IMR-90 (cell line): ENCODE measurements around the gene CH25H. TPM values are rescaled to one million over a fixed set of nuclear protein-coding genes. Genes with fewer than 3 reads are reported as not detected.

Experiments used
- ATAC-seq: fragments of 200-7000 bp; cut with Tn5 transposase; 2 replicates; pipeline ENCODE4 v1.9.1; 2020; ENCODE audit warnings: low read depth, mild to moderate bottlenecking, moderate library complexity
- BruUV-seq: library from RNA; stranded (reverse); fragments of 400-500 nt; replicated peaks from 2 replicates; lab custom pipeline; 2021; lab: Mats Ljungman, UMichigan
- CTCF ChIA-PET: fragments of 300-600 bp; formaldehyde crosslinking; extraction: SDS; loops from one replicate; lab custom pipeline; 2021; ENCODE audit warnings: antibody characterized with exemption; lab: Yijun Ruan, JAX
- POLR2A ChIA-PET: fragments of 300-600 bp; sonication (Branson Sonifier 250); formaldehyde crosslinking; loops from one replicate; lab custom pipeline; 2022; ENCODE audit warnings: antibody characterized with exemption; ENCODE audit not compliant: unreplicated experiment; lab: Charles Lee
- DNase-seq: peaks from one replicate; pipeline ENCODE4 v3.0.0; 2013
- H2AFZ ChIP-seq: replicated peaks from 2 replicates; pipeline ENCODE3; 2013; ENCODE audit warnings: low read length, mild to moderate bottlenecking; ENCODE audit not compliant: poor library complexity
- H2AK5ac ChIP-seq: 2 replicates; pipeline ENCODE4 v1.6.1; 2013; ENCODE audit warnings: low read depth, low read length, inconsistent platforms
- H2AK9ac ChIP-seq: replicated peaks from 2 replicates; pipeline ENCODE3; 2013; ENCODE audit warnings: mild to moderate bottlenecking, low read depth, low read length, moderate library complexity; ENCODE audit not compliant: poor library complexity
- H2BK120ac ChIP-seq: 2 replicates; pipeline ENCODE4 v1.6.1; 2013; ENCODE audit warnings: low read depth, low read length, inconsistent platforms
- H2BK15ac ChIP-seq: 3 replicates; pipeline ENCODE4 v1.6.1; 2013; ENCODE audit warnings: low read depth, low read length, inconsistent platforms
- H2BK20ac ChIP-seq: 2 replicates; pipeline ENCODE4 v1.6.1; 2013; ENCODE audit warnings: low read depth, mild to moderate bottlenecking, inconsistent platforms, low read length, moderate library complexity
- H2BK5ac ChIP-seq: 2 replicates; pipeline ENCODE4 v1.6.1; 2013; ENCODE audit warnings: mild to moderate bottlenecking, low read depth, low read length, inconsistent platforms; ENCODE audit not compliant: poor library complexity, severe bottlenecking
- H3K14ac ChIP-seq: replicated peaks from 2 replicates; pipeline ENCODE4 v1.6.1; 2013; ENCODE audit warnings: low read depth, low read length, inconsistent platforms
- H3K18ac ChIP-seq: 2 replicates; pipeline ENCODE4 v1.6.1; 2013; ENCODE audit warnings: low read depth, low read length, control low read depth
- H3K23ac ChIP-seq: 2 replicates; pipeline ENCODE4 v1.6.1; 2013; ENCODE audit warnings: low read depth, low read length, inconsistent platforms
- H3K27ac ChIP-seq: 2 replicates; pipeline ENCODE4 v1.5.1; 2013; ENCODE audit warnings: mild to moderate bottlenecking, control low read depth, low read length; ENCODE audit not compliant: insufficient read depth
- H3K27me3 ChIP-seq: 2 replicates; pipeline ENCODE4 v1.6.1; 2013; ENCODE audit warnings: low read length; ENCODE audit not compliant: control insufficient read depth, insufficient read depth
- H3K36me3 ChIP-seq: 2 replicates; pipeline ENCODE4 v1.6.1; 2013; ENCODE audit warnings: low read length, mixed read lengths; ENCODE audit not compliant: control insufficient read depth, insufficient read depth
- H3K4ac ChIP-seq: 2 replicates; pipeline ENCODE4 v1.6.1; 2013; ENCODE audit warnings: low read depth, low read length, inconsistent platforms
- H3K4me1 ChIP-seq: 2 replicates; pipeline ENCODE4 v1.6.1; 2013; ENCODE audit warnings: low read length, mixed read lengths; ENCODE audit not compliant: control insufficient read depth, insufficient read depth
- H3K4me2 ChIP-seq: 2 replicates; pipeline ENCODE4 v1.6.1; 2013; ENCODE audit warnings: low read depth, mild to moderate bottlenecking, control low read depth, low read length, moderate library complexity
- H3K4me3 ChIP-seq: 2 replicates; pipeline ENCODE4 v1.5.1; 2013; ENCODE audit warnings: low read depth, mild to moderate bottlenecking, control low read depth, low read length, moderate library complexity; ENCODE audit not compliant: insufficient read depth
- H3K56ac ChIP-seq: 2 replicates; pipeline ENCODE4 v1.6.1; 2013; ENCODE audit warnings: low read length, inconsistent platforms; ENCODE audit not compliant: insufficient read depth; ENCODE audit errors: extremely low read depth
- H3K79me1 ChIP-seq, 2 experiments: 2 replicates each; pipeline ENCODE4 v1.6.1; 2013; ENCODE audit warnings: low read length in 2 of 2, inconsistent platforms in 1 of 2, low read depth in 1 of 2
- H3K9ac ChIP-seq: 2 replicates; pipeline ENCODE4 v1.6.1; 2013; ENCODE audit warnings: low read depth, low read length, control low read depth
- H3K9me1 ChIP-seq: 2 replicates; pipeline ENCODE4 v1.6.1; 2013; ENCODE audit warnings: low read length, inconsistent platforms; ENCODE audit not compliant: insufficient read depth
- H3K9me3 ChIP-seq: 2 replicates; pipeline ENCODE4 v1.6.1; 2013; ENCODE audit warnings: low read length; ENCODE audit not compliant: control insufficient read depth, insufficient read depth
- H4K20me1 ChIP-seq: 2 replicates; pipeline ENCODE4 v1.6.1; 2013; ENCODE audit warnings: low read length, inconsistent platforms; ENCODE audit not compliant: insufficient read depth
- H4K5ac ChIP-seq: 2 replicates; pipeline ENCODE4 v1.6.1; 2013; ENCODE audit warnings: mild to moderate bottlenecking, low read depth, low read length, control low read depth
- H4K8ac ChIP-seq, 2 experiments: 2 replicates each; pipeline ENCODE4 v1.6.1; 2013; ENCODE audit warnings: low read depth in 2 of 2, low read length in 2 of 2, control low read depth in 1 of 2, inconsistent platforms in 1 of 2
- H4K91ac ChIP-seq: 2 replicates; pipeline ENCODE4 v1.6.1; 2013; ENCODE audit warnings: low read depth, low read length, inconsistent platforms; ENCODE audit not compliant: insufficient read depth
- POLR2A ChIP-seq: IDR thresholded peaks from 2 replicates; pipeline ENCODE4 v1.6.1; 2012; ENCODE audit warnings: mild to moderate bottlenecking, low read depth, low read length
- dilution Hi-C: fragments of 300-500 bp; cut with HindIII; formaldehyde crosslinking; loops from one replicate; pipeline ENCODE4 v1.14.3; 2018; ENCODE audit warnings: low sequenced_read_pairs; ENCODE audit not compliant: unreplicated experiment
- in situ Hi-C: fragments of 300-500 bp; cut with MboI; formaldehyde crosslinking; loops from 3 replicates; pipeline ENCODE4 v1.14.3; 2019; ENCODE audit warnings: low sequenced_read_pairs, inconsistent platforms, mixed read lengths
- intact Hi-C: fragments of 100-400 bp; cut with micrococcal nuclease; formaldehyde crosslinking; loops from 2 replicates; pipeline ENCODE4 v1.10.0; 2022
- polyA plus RNA-seq, 3 experiments: library from polyadenylated mRNA; depleted of rRNA; stranded (reverse); fragments of >200 nt; gene quantifications; 2 replicates each; pipeline ENCODE4 v1.2.3, GENCODE V29; 2012; ENCODE audit warnings: low replicate concordance in 1 of 3
- total RNA-seq: library from RNA; depleted of rRNA; stranded (reverse); fragments of >200 nt; gene quantifications from 2 replicates; pipeline ENCODE4 v1.2.3, GENCODE V29; 2012

CH25H gene
- total and polyA plus RNA-seq, 2 of the 4 experiments (the other 2 are of a cell fraction) = 0.12 to 0.18 TPM

DNA sequence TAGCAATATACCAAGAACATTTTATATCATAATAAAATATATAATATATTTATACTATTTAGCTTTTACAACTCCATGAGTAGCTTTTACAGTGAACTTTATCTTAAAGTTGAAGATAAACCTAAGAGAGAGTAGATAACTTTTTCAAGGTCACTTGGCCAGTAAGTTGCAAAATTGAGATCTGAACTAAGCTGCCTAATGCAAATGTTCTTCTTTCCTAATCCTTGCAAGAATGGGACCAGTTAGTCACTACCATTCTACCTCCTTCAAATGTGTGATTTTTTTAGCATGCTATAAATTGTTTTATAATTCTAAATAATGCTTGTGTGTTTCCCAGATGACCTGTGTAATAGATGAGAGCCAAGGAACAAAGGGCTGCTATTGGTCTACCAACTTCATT is 47.8 kb downstream of the CH25H start:
- no peak overlapping the region for H3K23ac ChIP-seq
- no peak overlapping the region for H3K9ac ChIP-seq
- H2BK20ac ChIP-seq = no peak overlapping the region
- H3K9me3 ChIP-seq = no peaks in the 10 kb centered on the region
- TF ChIP-seq POLR2A = no peak
- CTCF ChIA-PET = no interaction called here
- DNase-seq = no peak
- intact Hi-C loops (no loop called here), dilution Hi-C loops (no loop called here), in situ Hi-C loops (no loop called here)
- no peak for ATAC-seq
- peaks cover 4% of the 10 kb centered on the region; the same call in 1 of the 2 replicates for H3K27me3 ChIP-seq
- no peak overlapping the region for H3K14ac ChIP-seq
- H2AK9ac ChIP-seq = no peak overlapping the region
- no peak overlapping the region for H3K56ac ChIP-seq
- H2BK5ac ChIP-seq = no peak overlapping the region
- H3K79me1 ChIP-seq = no peaks in the 10 kb centered on the region
- H2BK15ac ChIP-seq = no peak overlapping the region
- H2BK120ac ChIP-seq = no peak overlapping the region
- POLR2A ChIA-PET = no interaction called here
- no peak overlapping the region for H4K5ac ChIP-seq
- no peaks in the 10 kb centered on the region for H4K20me1 ChIP-seq
- no peak overlapping the region for H2AFZ ChIP-seq
- H3K4me2 ChIP-seq = no peak overlapping the region
- no peak overlapping the region for H3K4me3 ChIP-seq
- H2AK5ac ChIP-seq = no peak overlapping the region
- H3K9me1 ChIP-seq = no peaks in the 10 kb centered on the region
- no peak overlapping the region for H4K91ac ChIP-seq
- H3K4ac ChIP-seq = no peak overlapping the region
- no peaks in the 10 kb centered on the region; the same call in 1 of the 2 replicates for H3K4me1 ChIP-seq
- H3K36me3 ChIP-seq = no peaks in the 10 kb centered on the region
- no peak overlapping the region for H3K27ac ChIP-seq
- no TSS peak for BruUV-seq
- H3K18ac ChIP-seq = no peak overlapping the region
- H4K8ac ChIP-seq = no peak overlapping the region
